GM18511 (cell line): ENCODE measurements around the gene NOVA1.

ENCODE experiments used
- ATAC-seq: cut with Tn5 transposase; IDR thresholded peaks from one replicate; pipeline ENCODE4 v1.9.1; 2021; ENCODE audit warnings: mild to moderate bottlenecking, moderate library complexity; ENCODE audit not compliant: unreplicated experiment

Gene NOVA1

GRCh38 chr14:26594756-26595545, 2.9 kb downstream of the NOVA1 start:
- ATAC-seq = no peak

GRCh38 chr14:26594148-26594547, 3.7 kb downstream of the NOVA1 start:
- no peak for ATAC-seq

GRCh38 chr14:26593357-26593756, 4.5 kb downstream of the NOVA1 start:
- no peak for ATAC-seq

- ATAC-seq = no peak
Observed at GRCh38 chr14:26589925-26590324, 7.9 kb downstream of the NOVA1 start.

GRCh38 chr14:26577711-26578110, 20.1 kb downstream of the NOVA1 start:
- ATAC-seq = no peak

GRCh38 chr14:26554069-26554772, 43.6 kb downstream of the NOVA1 start:
- no peak for ATAC-seq

- no peak for ATAC-seq
Observed at GRCh38 chr14:26549571-26549970, 48.3 kb downstream of the NOVA1 start.

- no peak for ATAC-seq
Observed at GRCh38 chr14:26548406-26548805, 49.4 kb downstream of the NOVA1 start.

- ATAC-seq = no peak
Observed at GRCh38 chr14:26538176-26538575, 59.7 kb downstream of the NOVA1 start.

GRCh38 chr14:26531894-26532293, 65.9 kb downstream of the NOVA1 start:
- ATAC-seq = no peak

- ATAC-seq = no peak
Observed at GRCh38 chr14:26528415-26529182, 69.2 kb downstream of the NOVA1 start.

- no peak for ATAC-seq
Observed at GRCh38 chr14:26527095-26527494, 70.7 kb downstream of the NOVA1 start.

GRCh38 chr14:26526137-26526536, 71.7 kb downstream of the NOVA1 start:
- no peak for ATAC-seq

GRCh38 chr14:26525085-26525484, 72.7 kb downstream of the NOVA1 start:
- ATAC-seq = no peak

- no peak for ATAC-seq
Observed at GRCh38 chr14:26522967-26523366, 74.9 kb downstream of the NOVA1 start.

- ATAC-seq = no peak
Observed at GRCh38 chr14:26517771-26518170, 80.1 kb downstream of the NOVA1 start.

GRCh38 chr14:26500028-26500427, 97.8 kb downstream of the NOVA1 start:
- no peak for ATAC-seq

GRCh38 chr14:26499546-26499945, 98.3 kb downstream of the NOVA1 start:
- ATAC-seq = no peak

- no peak for ATAC-seq
Observed at GRCh38 chr14:26486922-26487321, 110.9 kb downstream of the NOVA1 start.

GRCh38 chr14:26484562-26484961, 113.3 kb downstream of the NOVA1 start:
- ATAC-seq = no peak

- ATAC-seq = no peak
Observed at GRCh38 chr14:26478967-26479366, 118.9 kb downstream of the NOVA1 start.

- ATAC-seq = no peak
Observed at GRCh38 chr14:26466862-26467261, 131.0 kb downstream of the NOVA1 start.
